Measurements from ENCODE around the gene FAM219B. TPM values are rescaled to one million over a fixed set of nuclear protein-coding genes. Genes with fewer than 3 reads are reported as not detected.
A peak's percentile ranks its signal among the peaks of the same experiment; 100 is the strongest.
"Not testable (repeated sequence)": the region's sequence is repeated elsewhere in the genome, so short reads cannot be mapped to it uniquely, and the experiment has no call there.

Gene FAM219B
- total RNA-seq, 1 donor from 2014 or later, result 75.4 TPM

- no peak for DNase-seq
- ATAC-seq, result peak; percentile 93
Measured at GRCh38 chr15:74950078-74950908, 43.6 kb upstream of the FAM219B start.

GRCh38 chr15:74937590-74938371, 31.1 kb upstream of the FAM219B start, which contains the start of gene COX5A:
Gene COX5A, minus strand, starts transcription at chr15:74938073. Its CDS starts 59 bp downstream, at chr15:74938014.
- peaks cover 29% of the 10 kb centered on the region for H3K4me1 ChIP-seq
- peak within 1 kb of the TSS; percentile 91 for H3K27ac ChIP-seq
- H3K27me3 ChIP-seq, result no peaks in the 10 kb centered on the region
- TF ChIP-seq, protein P1, sequence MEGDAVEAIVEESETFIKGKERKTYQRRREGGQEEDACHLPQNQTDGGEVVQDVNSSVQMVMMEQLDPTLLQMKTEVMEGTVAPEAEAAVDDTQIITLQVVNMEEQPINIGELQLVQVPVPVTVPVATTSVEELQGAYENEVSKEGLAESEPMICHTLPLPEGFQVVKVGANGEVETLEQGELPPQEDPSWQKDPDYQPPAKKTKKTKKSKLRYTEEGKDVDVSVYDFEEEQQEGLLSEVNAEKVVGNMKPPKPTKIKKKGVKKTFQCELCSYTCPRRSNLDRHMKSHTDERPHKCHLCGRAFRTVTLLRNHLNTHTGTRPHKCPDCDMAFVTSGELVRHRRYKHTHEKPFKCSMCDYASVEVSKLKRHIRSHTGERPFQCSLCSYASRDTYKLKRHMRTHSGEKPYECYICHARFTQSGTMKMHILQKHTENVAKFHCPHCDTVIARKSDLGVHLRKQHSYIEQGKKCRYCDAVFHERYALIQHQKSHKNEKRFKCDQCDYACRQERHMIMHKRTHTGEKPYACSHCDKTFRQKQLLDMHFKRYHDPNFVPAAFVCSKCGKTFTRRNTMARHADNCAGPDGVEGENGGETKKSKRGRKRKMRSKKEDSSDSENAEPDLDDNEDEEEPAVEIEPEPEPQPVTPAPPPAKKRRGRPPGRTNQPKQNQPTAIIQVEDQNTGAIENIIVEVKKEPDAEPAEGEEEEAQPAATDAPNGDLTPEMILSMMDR (IDR thresholded peaks at IDR 0.05), result no peak
- DNase-seq, result peak; percentile 97
- H3K4me3 ChIP-seq, result peak within 1 kb of the TSS; percentile 86
- ATAC-seq, result peak; percentile 99
- no peaks in the 10 kb centered on the region for H3K9me3 ChIP-seq
- intact Hi-C loops (cut with DNase I), result no loop called here
- no peaks in the 10 kb centered on the region for H3K36me3 ChIP-seq

More at GRCh38 chr15:74950078-74950908, 43.6 kb upstream of the FAM219B start:
- intact Hi-C loops (cut with DNase I), result no loop called here
- H3K36me3 ChIP-seq, result no peaks in the 10 kb centered on the region
- no peak overlapping the region for H3K4me3 ChIP-seq
- no peak overlapping the region for H3K27ac ChIP-seq
- peaks cover 20% of the 10 kb centered on the region for H3K4me1 ChIP-seq
- H3K27me3 ChIP-seq, result no peaks in the 10 kb centered on the region
- H3K9me3 ChIP-seq, result no peaks in the 10 kb centered on the region
- TF ChIP-seq, protein P1 (IDR thresholded peaks at IDR 0.05), result peak; percentile 99

DNA sequence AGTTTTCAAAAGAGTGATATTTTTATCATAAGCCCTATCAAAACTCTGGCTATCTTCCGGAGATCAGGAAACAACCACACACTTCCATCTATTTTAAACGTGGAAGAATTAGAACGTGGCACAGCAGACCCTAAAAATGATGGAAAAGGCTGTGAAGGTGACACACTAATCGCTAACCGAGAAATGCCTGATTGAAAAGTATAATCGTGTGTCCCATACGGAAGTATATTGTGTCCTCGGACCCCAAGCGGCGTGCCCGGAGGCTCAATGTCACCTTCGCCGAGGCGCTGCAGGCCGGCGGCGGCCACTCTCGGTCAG, 30.6 kb upstream of the FAM219B start:
- peak overlapping the region; percentile 86 for H3K4me3 ChIP-seq
- H3K4me1 ChIP-seq, result peaks cover 29% of the 10 kb centered on the region
- TF ChIP-seq, protein P1 (IDR thresholded peaks at IDR 0.05), result no peak
- DNase-seq, result no peak
- no peaks in the 10 kb centered on the region for H3K27me3 ChIP-seq
- peak overlapping the region; percentile 91 for H3K27ac ChIP-seq
- H3K36me3 ChIP-seq, result no peaks in the 10 kb centered on the region
- intact Hi-C loops (cut with DNase I), result no loop called here
- no peak for ATAC-seq
- H3K9me3 ChIP-seq, result no peaks in the 10 kb centered on the region

DNA sequence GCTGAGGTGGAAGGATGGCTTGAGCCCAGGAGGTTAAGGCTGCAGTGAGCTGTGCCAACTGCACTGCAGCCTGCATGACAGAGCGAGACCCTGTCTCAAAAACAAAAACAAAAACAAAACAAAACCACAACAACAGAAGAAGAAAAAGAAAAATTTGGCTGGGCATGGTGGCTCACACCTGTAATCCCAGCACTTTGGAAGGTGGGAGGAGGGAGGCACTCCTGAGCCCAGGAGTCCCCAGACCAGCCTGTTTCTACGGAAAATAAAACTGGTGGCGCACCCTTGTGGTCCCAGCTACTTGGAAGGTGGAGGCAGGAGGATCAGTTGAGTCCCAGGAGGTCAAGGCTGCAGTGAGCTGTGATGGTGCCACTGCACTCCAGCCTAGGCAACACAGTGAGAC, 28.5 kb upstream of the FAM219B start:
- ATAC-seq; H3K9me3 ChIP-seq; intact Hi-C loops (cut with DNase I); H3K27ac ChIP-seq; H3K27me3 ChIP-seq; H3K4me3 ChIP-seq: not testable (repeated sequence)
- Histone ChIP-seq H3K36me3 (peaks cover 12% of the 10 kb centered on the region), H3K4me1 (peaks cover 29% of the 10 kb centered on the region)
- DNase-seq, result peak; percentile 52

DNA sequence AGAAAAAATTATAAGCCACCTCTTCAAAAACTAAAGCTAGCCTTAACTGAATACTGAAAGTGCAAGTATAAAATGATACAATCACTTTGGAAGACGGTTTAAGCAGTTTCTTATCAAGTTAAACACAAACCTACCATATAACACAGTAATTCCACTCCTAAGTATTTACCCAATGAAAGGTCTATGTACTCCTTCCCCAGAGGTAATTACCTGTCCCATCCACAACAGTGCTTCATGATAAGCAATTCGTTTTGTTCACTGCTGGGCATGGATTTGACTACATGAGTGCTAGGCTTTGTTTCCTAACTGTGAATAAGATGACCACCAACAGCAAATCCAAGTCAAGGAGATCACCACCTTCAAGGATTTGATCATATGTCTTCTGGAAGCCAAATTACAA, 26.9 kb upstream of the FAM219B start:
- intact Hi-C loops (cut with DNase I), result no loop called here
- DNase-seq (no peak), ATAC-seq (no peak)
- Histone ChIP-seq H3K27ac (no peak overlapping the region), H3K4me1 (peaks cover 29% of the 10 kb centered on the region), H3K27me3 (no peaks in the 10 kb centered on the region), H3K4me3 (no peak overlapping the region), H3K36me3 (peaks cover 27% of the 10 kb centered on the region), H3K9me3 (no peaks in the 10 kb centered on the region)
- TF ChIP-seq, protein P1 (IDR thresholded peaks at IDR 0.05), result no peak

GRCh38 chr15:74928771-74929198, 22.1 kb upstream of the FAM219B start:
- Histone ChIP-seq H3K4me1 (peaks cover 4% of the 10 kb centered on the region), H3K4me3 (no peak overlapping the region), H3K9me3 (no peaks in the 10 kb centered on the region), H3K27me3 (no peaks in the 10 kb centered on the region), H3K27ac (no peak overlapping the region), H3K36me3 (peaks cover 74% of the 10 kb centered on the region)
- intact Hi-C loops (cut with DNase I), result no loop called here
- ATAC-seq (no peak), DNase-seq (no peak)
- TF ChIP-seq, protein P1 (IDR thresholded peaks at IDR 0.05), result no peak

Measured in upper lobe of right lung (tissue), 1 donor.